ENCODE data around the gene TPPP3. TPM values are rescaled to one million over a fixed set of nuclear protein-coding genes. Genes with fewer than 3 reads are reported as not detected.
"Not testable (repeated sequence)": the region's sequence is repeated elsewhere in the genome, so short reads cannot be mapped to it uniquely, and the experiment has no call there.

Gene TPPP3
- polyA plus RNA-seq, 1 of the 3 experiments (the other 2 are of a cell fraction): 33.5 TPM

GRCh38 chr16:67359540-67360269 lies 33.6 kb downstream of the TPPP3 start:
- H3K4me1 ChIP-seq (ENCODE audit: control insufficient read depth in 1 of 2, insufficient read depth in 2 of 2, low read depth in 1 of 2, low read length in 1 of 2); H3F3A ChIP-seq (replicated peaks; ENCODE audit: insufficient read depth); H2AFZ ChIP-seq (ENCODE audit: low read depth); DNase-seq; H3K4me2 ChIP-seq; POLR2A ChIA-PET; H3K9ac ChIP-seq; H3K27me3 ChIP-seq (ENCODE audit: insufficient read depth); H3K79me2 ChIP-seq (ENCODE audit: insufficient read depth); H3K36me3 ChIP-seq (replicated peaks in 1 of 2; ENCODE audit: control insufficient read depth in 1 of 2, insufficient read depth in 2 of 2, low read length in 1 of 2); H3K27ac ChIP-seq (ENCODE audit: low read depth in 2 of 2, low read length in 1 of 2); H3K9me2 ChIP-seq; H3K9me3 ChIP-seq; H3K4me3 ChIP-seq (ENCODE audit: low read depth in 2 of 2, low read length in 1 of 2); H4K20me1 ChIP-seq (ENCODE audit: insufficient read depth): not testable (repeated sequence)
- CTCF ChIA-PET: interaction anchor here (0.6 to 1.0 kb wide), 2 partner anchors 75 to 174 kb away, joined by 3 to 4 read pairs; no protein-coding TSS in a partner anchor
- WGBS (ENCODE audit: low lambda C conversion rate): 87% methylated on average over 8 of the region's 8 CpGs

DNA sequence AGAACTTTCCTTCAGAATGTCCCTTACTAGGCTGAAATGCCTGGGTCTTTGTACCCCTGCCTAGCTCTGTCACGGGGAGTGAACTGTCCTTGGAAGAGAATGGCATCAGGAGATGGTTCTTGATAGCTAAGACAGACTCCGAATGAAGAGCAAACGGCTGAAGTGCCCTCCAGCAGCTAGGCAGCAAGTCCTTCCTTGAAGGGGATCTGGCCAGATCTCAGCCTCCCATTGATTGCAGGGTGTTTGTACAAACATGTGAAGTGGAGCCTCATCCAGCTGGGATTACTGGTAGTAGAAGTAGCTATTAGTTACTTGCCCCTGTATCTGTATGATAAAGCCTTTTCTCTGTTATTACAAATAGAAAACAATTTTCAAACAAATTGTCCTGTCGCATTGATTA lies 35.7 kb downstream of the TPPP3 start:
- no peaks in the 10 kb centered on the region for H3K4me1 ChIP-seq (ENCODE audit: control insufficient read depth in 1 of 2, insufficient read depth in 2 of 2, low read depth in 1 of 2, low read length in 1 of 2)
- H3K27me3 ChIP-seq (ENCODE audit: insufficient read depth): no peaks in the 10 kb centered on the region
- H3K79me2 ChIP-seq (ENCODE audit: insufficient read depth): no peaks in the 10 kb centered on the region
- no peak overlapping the region for H3K4me3 ChIP-seq (ENCODE audit: low read depth in 2 of 2, low read length in 1 of 2)
- TF ChIP-seq ELF1 (IDR thresholded peaks at IDR 0.05) (no peak), GABPA (IDR thresholded peaks at IDR 0.05; ENCODE audit: low read depth) (no peak), USF1 (IDR thresholded peaks at IDR 0.05; ENCODE audit: borderline replicate concordance, low read depth) (no peak), JUND (IDR thresholded peaks at IDR 0.05) (no peak), RAD21 (IDR thresholded peaks at IDR 0.05; ENCODE audit: low read length) (no peak), RCOR1 (IDR thresholded peaks at IDR 0.05; ENCODE audit: low read length) (no peak)
- TF ChIP-seq, protein P1, sequence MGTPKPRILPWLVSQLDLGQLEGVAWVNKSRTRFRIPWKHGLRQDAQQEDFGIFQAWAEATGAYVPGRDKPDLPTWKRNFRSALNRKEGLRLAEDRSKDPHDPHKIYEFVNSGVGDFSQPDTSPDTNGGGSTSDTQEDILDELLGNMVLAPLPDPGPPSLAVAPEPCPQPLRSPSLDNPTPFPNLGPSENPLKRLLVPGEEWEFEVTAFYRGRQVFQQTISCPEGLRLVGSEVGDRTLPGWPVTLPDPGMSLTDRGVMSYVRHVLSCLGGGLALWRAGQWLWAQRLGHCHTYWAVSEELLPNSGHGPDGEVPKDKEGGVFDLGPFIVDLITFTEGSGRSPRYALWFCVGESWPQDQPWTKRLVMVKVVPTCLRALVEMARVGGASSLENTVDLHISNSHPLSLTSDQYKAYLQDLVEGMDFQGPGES (IDR thresholded peaks at IDR 0.05; ENCODE audit: low read depth, low read length): no peak
- ChIA-PET POLR2A (no interaction called here), CTCF (interaction anchor here (0.7 to 1.8 kb wide), 4 partner anchors 31 to 108 kb away, joined by 3 to 5 read pairs (median 3); partner anchors contain the start of genes KCTD19 and LRRC36)
- no peaks in the 10 kb centered on the region for H3F3A ChIP-seq (replicated peaks; ENCODE audit: insufficient read depth)
- DNase-seq: no peak
- no peaks in the 10 kb centered on the region for H3K9me2 ChIP-seq
- H3K9me3 ChIP-seq: no peaks in the 10 kb centered on the region
- H2AFZ ChIP-seq (ENCODE audit: low read depth): no peak overlapping the region
- H4K20me1 ChIP-seq (ENCODE audit: insufficient read depth): no peaks in the 10 kb centered on the region
- H3K9ac ChIP-seq: no peak overlapping the region
- H3K4me2 ChIP-seq: no peak overlapping the region
- no peaks in the 10 kb centered on the region for H3K36me3 ChIP-seq (replicated peaks in 1 of 2; ENCODE audit: control insufficient read depth in 1 of 2, insufficient read depth in 2 of 2, low read length in 1 of 2)
- no peak overlapping the region for H3K27ac ChIP-seq (ENCODE audit: low read depth in 2 of 2, low read length in 1 of 2)
- WGBS (ENCODE audit: low lambda C conversion rate): 74% methylated on average over 4 of the region's 4 CpGs

- Histone ChIP-seq H3K9ac (no peak overlapping the region), H3K4me1 (ENCODE audit: control insufficient read depth in 1 of 2, insufficient read depth in 2 of 2, low read depth in 1 of 2, low read length in 1 of 2) (no peaks in the 10 kb centered on the region), H3K27ac (ENCODE audit: low read depth in 2 of 2, low read length in 1 of 2) (no peak overlapping the region), H3K79me2 (ENCODE audit: insufficient read depth) (no peaks in the 10 kb centered on the region), H3K9me3 (no peaks in the 10 kb centered on the region), H3K4me2 (no peak overlapping the region), H3K36me3 (replicated peaks in 1 of 2; ENCODE audit: control insufficient read depth in 1 of 2, insufficient read depth in 2 of 2, low read length in 1 of 2) (no peaks in the 10 kb centered on the region), H2AFZ (ENCODE audit: low read depth) (no peak overlapping the region), H3K27me3 (ENCODE audit: insufficient read depth) (no peaks in the 10 kb centered on the region), H3K9me2 (no peaks in the 10 kb centered on the region), H3K4me3 (ENCODE audit: low read depth in 2 of 2, low read length in 1 of 2) (no peak overlapping the region), H4K20me1 (ENCODE audit: insufficient read depth) (no peaks in the 10 kb centered on the region), H3F3A (replicated peaks; ENCODE audit: insufficient read depth) (no peaks in the 10 kb centered on the region)
- DNase-seq: no peak
- TF ChIP-seq GABPA (IDR thresholded peaks at IDR 0.05; ENCODE audit: low read depth) (no peak), EZH2phosphoT487 (IDR thresholded peaks at IDR 0.05; ENCODE audit: borderline replicate concordance, low read depth) (no peak), CTCF (IDR thresholded peaks at IDR 0.05) (no peak)
- POLR2A ChIA-PET: no interaction called here
- 82% methylated on average over 3 of the region's 3 CpGs for WGBS (ENCODE audit: low lambda C conversion rate)
- CTCF ChIA-PET: interaction anchor here (0.6 to 1.8 kb wide), 5 partner anchors 11 to 72 kb away, joined by 3 to 5 read pairs (median 3); partner anchors contain the start of genes KCTD19, LRRC36 and TPPP3
Measured at GRCh38 chr16:67356396-67356795, 36.9 kb downstream of the TPPP3 start.

- DNase-seq; H3K9ac ChIP-seq; H3K4me1 ChIP-seq (ENCODE audit: control insufficient read depth in 1 of 2, insufficient read depth in 2 of 2, low read depth in 1 of 2, low read length in 1 of 2); H3K27ac ChIP-seq (ENCODE audit: low read depth in 2 of 2, low read length in 1 of 2); H2AFZ ChIP-seq (ENCODE audit: low read depth); H3K79me2 ChIP-seq (ENCODE audit: insufficient read depth); H4K20me1 ChIP-seq (ENCODE audit: insufficient read depth); H3K27me3 ChIP-seq (ENCODE audit: insufficient read depth); POLR2A ChIA-PET; H3K4me3 ChIP-seq (ENCODE audit: low read depth in 2 of 2, low read length in 1 of 2); H3F3A ChIP-seq (replicated peaks; ENCODE audit: insufficient read depth); H3K4me2 ChIP-seq; H3K9me3 ChIP-seq; H3K9me2 ChIP-seq; H3K36me3 ChIP-seq (replicated peaks in 1 of 2; ENCODE audit: control insufficient read depth in 1 of 2, insufficient read depth in 2 of 2, low read length in 1 of 2): not testable (repeated sequence)
- 94% methylated on average over 3 of the region's 3 CpGs for WGBS (ENCODE audit: low lambda C conversion rate)
- CTCF ChIA-PET: interaction anchor here (0.6 to 2.7 kb wide), 6 partner anchors 12 to 76 kb away, joined by 3 to 10 read pairs (median 4); partner anchors contain the start of gene ZDHHC1
Measured at GRCh38 chr16:67352463-67352862, 40.8 kb downstream of the TPPP3 start.
